Activated effector memory CD4-positive, alpha-beta T cell treated with anti-CD3 and anti-CD28 coated beads, Interleukin-2, amount 50 U/mL, for 16 hours (primary cell): Measurements from ENCODE around the gene WWOX.

Source experiments
- DNase-seq: peaks from one replicate; pipeline ENCODE4 v3.0.0-alpha.2; 2020

The WWOX gene

DNA sequence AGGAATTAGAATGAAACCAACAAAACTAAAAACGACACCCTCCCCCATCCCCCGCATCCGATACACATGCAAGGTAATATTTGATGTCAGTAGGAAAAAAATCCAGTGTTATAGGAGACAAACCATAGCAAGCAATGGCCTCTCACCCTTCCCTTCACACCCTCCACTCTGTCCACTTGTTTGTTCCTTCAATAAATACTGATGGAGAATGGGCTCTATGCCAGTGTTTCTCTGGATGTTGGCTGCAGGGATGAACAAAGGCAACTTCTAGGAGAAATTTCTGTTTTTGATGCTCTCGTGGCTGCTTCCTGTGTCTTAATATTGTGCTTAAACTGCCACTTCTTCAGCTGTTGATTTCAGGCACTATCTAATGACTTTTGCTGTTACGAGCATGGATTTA lies 98.8 kb downstream of the WWOX start:
- DNase-seq, result no peak

DNA sequence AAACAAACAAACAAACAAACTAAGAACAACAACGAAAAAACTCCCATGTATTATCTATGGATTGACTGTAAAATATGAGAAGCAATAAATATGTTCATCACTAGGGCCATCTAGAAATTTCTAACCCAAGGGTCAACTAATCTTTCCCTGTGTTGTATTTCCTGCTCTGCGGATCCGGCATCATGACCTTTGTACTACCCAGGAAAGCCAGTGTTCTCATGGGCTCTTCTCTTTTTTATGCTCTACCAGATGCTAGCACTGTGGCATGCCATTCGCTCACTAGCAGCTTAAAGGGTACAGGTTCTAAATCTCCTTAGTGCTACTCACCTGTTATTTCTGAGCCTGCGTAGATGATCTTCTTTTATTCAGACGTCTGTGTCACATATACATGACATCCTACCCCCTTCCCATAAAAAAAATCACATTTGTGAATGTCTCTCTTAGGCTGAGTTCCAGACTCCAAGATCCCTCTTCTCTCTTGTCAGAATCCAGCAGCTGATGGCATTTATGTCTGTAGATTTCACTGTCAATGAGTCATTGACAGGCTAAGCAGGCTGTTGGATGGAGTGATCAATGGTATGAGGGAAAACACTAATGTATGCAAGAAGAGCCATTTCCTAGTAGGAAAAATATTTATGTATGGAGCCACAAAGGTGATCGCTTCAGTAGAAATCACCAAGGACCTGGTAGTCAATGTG lies 100.0 kb downstream of the WWOX start:
- no peak for DNase-seq

DNA sequence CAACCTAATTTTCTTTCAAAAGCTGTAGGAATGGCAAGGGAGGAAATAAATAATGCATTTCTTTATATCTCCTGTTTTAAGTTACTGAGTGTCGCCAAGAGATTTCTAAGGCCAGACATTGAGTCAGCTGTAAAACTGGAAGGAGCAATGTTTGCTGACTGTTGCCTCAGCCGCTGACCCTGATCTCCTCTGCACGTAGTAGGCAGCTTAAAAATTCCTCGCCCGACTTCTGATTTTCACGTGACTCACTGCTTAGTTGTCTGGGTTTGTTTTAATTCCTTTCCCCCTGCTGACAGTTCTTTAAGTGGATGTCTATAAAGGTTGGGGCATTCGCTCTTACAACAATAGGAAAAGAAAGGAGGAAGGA lies 100.6 kb downstream of the WWOX start:
- DNase-seq, result no peak

DNA sequence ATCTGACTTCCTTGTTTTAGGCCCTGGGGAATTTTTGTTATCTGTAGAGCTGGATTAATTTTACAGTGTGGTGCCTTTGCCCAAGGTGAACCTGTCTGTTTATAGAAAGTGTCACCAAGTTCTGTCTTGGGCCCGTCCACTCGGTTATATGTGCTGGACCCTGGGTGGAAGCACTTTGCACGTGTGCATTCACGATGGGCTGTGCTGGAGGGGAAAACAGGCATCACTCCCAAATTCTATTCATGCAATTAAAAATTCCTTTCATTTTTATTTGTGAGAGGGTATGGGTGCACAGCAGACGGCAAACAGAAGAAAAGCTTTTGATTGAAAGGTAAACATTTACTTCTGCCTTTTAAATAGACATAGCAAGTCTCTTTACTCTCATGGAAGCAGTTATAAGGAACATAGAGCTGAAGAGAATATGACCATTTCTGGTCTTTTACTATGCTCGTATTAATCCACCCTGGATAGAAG lies 101.2 kb downstream of the WWOX start:
- no peak for DNase-seq

DNA sequence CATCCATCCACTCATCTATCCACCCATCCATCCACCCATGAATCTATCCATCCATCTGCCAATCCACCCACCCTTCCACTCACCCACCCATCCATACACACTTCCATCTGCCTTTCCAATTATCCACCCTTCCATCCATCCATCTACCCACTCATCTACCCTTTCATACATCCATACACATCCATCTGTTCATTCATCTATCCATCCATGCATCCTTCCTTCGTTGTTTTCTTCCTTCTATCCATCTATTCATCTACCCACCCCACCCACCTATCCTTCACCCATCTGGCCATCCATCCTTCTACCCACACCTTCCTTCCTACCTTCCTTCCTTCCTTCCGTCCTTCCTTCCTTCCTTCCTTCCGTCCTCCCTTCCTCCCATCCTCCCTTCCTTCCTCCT lies 106.1 kb downstream of the WWOX start:
- DNase-seq, result no peak

DNA sequence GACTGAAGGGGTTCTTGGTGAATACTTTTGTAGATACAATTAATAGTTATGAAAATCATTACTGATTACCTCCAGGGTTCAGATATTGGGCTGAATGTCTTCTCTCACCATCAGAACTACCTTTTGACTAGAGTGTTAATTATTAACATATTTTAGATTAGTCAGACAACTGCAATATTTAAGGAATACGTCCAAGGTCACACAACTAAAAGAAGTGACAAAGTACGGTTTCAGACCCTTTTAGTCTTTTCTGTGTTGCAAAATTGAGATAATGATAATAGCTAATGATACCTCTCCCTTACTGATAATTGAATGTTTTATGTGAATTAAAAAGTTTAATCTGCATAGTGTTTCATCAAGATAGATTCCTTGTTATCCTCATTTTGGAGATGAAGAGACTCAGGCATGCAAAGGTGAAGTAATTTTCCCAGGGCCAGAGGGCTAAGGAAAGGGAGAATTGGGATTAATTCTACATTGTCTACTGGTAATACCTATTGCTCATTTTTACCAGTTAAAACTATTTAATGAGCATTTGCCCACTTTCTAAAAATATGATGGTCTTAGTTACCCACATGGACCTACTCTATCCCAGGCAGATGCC lies 107.3 kb downstream of the WWOX start:
- DNase-seq, result no peak

DNA sequence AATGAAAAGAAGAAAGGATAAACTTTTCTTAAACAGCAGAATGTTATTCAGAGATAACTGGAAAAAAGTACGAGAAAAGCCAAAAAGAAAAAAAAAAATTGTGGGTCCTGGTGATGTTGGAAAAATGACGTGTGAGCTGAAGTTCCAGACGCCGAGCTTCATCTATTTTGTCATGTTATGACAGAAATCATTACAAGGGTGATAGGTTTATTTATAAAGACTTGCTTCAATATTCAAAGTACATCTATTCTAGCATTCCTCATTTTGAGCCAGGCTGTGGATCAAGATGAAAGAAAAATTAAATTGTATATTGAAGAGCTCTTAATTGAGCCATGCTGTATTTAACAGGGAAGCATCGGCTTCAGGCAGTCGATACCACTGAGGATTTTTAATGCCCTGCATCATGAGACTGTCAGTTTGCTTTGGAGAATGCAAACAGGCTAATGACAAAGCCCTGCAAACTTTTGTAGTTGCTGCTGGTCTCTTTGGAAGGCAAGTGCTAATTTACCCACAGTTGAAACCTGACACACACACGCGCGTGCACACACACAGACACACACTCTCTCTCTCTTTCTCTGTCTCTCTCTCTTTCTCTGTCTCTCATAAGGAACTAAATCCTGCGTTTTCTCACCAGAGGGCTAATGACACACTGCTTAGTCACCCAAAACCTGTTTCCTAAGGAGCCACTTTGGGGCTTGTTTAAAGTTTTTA lies 110.7 kb downstream of the WWOX start:
- no peak for DNase-seq

DNA sequence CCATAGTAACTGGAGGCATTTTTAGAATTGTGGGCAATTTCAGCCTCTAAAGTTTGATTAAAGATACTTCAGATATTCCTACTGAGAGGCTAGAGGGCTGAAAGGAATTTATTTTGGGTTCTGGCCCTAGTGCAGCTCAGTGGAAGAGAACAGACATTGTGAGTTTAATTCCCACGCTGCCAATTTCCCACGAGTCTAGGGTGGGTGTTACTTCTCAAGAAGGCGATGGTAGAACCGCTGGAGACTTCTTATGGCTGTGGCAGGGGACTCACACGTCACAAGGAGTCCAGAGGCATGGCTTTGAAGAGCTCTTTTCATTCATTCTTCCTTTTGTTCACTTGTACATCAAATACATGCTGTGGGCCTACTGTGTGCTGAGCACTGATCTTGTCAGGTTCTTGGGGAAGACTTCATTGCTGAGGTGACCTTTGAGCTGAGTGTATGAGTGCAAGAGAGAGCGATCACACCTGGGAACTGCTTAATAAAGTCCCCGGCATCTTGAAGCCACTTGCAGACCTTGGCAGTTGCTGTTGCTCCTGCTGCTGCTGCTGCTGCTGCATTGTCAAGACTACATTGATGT lies 111.7 kb downstream of the WWOX start:
- DNase-seq, result no peak

DNA sequence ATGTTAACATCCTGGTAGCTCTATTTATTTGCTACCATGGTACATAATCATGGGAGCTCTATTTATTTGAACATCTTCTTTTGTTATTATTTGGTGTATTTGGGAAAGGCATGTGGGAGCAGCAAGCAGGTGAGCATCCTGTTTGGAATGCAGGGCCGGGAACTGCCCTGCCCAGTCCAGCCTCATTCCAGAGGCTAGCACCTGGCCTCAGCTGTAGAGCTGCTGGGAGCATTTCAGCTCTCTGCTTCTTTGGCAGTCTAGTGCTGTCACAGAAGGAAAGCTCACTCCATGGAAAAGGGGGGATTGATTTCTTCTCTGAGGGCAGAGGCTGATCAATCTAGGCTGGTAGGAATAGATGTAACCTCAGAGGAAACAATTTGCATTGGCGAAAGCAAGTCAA lies 112.5 kb downstream of the WWOX start:
- DNase-seq, result no peak

DNA sequence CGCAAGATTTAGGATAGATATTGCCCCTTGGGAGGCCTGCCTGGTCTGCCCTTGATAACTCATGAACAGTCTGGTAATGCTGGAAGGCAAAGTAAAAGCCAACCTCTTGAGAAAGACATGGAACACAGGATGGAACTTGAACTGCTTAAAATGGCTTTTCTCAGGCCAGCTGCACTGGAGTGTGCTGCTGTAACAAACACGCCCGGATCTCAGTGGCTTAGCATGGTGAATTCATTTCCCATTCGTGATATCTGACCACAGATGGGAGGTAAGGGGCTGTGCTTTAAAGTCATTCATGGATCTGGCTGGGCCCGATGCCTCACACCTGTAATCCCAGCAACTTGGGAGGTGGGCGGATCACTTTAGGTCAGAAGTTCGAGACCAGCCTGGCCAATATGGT lies 113.2 kb downstream of the WWOX start:
- DNase-seq, result no peak

DNA sequence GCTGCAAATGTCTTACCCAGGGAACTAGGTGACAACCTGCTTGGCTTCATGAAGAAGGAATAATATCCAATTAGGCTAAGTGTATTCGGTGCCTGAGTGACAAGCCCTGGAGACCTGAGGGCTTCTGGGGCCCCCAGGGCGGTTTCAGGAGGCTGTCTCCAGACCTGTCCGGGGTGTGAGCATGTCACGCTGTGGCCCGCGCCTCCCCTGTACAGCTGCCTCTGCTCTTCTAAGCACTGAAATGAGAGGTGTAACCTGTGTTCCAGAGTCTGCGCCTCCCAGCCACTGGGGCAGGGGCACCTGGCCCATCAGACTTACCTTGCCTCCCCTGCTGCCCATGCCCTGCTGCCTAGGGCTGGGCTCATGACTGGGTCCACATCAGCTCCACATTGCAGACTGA lies 114.3 kb downstream of the WWOX start:
- no peak for DNase-seq

DNA sequence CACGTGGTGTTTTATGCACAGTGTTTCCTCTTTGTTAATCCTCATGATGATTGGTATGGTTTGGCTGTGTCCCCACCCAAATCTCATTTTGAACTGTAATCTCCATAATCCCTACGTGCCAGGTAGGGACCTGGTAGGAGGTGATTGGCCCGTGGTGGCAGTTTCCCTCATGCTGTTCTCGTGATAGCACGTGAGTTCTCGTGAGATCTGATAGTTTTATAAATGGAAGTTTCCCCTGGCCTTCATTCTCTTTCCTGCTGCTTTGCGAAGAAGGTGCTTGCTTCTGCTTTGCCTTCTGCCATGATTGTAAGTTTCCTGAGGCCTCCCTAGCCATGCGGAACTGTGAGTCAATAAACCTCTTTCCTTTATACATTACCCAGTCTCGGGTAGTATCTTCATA lies 115.8 kb downstream of the WWOX start:
- no peak for DNase-seq

DNA sequence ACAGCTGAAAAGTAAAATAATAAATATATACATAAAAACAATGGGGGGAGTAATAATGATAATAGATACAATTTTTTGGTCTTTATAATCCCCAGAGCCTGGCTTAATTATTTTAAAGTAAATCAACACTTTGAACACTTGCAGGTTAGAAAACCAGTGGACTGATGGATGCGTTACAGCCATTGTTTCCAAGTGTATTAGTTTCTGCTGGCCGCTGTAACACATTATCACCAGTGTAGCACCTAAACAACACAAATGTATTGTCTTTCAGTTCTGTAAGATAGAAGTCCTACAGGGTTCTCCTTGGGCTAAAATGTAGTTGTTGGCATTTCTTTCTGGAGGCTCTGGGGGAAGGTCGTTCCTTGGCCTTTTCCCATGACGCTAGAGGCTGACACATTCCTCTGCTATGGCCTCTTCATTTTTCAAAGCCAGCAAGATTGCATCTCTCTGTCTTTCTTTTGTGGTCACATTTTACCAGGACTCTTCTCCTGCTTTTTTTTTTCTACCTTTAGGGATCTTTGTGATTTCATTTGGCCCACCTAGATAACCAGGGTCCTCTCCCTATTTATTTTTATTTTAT lies 116.8 kb downstream of the WWOX start:
- no peak for DNase-seq

DNA sequence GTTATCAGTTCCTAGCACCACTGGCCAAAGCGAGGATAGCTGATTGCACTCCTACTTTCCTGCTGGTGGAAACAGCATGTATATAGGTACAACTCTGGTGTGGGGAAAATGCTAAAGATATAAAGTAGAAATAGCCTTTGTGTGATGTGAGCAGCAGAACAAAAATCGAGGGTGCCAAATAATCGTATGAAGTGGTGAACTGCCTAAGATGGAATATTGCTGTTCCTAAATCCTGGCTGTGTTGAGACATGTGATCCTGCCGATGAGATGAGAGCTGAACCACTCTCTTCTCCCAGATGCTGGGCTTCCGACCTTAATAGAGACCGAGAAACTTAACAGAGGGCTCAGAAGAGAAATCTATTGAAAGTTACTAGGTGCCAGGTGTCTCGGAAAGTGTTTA lies 117.8 kb downstream of the WWOX start:
- no peak for DNase-seq

DNA sequence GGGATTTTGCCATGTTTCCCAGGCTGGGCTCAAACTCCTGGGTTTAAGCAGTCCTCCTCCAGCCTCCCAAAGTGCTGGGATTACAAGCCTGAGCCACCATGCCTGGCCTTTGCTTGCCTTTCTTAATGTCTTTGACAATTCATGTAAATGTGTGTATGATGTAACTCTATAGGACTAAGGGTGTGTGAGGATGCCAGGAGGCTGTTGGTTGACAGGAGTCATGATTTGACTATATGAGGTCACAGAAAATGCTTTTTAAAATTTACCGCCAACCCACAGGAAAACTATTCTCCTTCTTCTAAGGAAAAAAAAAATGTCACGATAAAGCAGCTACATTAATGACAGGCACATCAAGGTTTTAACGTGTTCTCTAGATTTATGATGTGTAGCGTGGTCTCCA lies 118.8 kb downstream of the WWOX start:
- no peak for DNase-seq

DNA sequence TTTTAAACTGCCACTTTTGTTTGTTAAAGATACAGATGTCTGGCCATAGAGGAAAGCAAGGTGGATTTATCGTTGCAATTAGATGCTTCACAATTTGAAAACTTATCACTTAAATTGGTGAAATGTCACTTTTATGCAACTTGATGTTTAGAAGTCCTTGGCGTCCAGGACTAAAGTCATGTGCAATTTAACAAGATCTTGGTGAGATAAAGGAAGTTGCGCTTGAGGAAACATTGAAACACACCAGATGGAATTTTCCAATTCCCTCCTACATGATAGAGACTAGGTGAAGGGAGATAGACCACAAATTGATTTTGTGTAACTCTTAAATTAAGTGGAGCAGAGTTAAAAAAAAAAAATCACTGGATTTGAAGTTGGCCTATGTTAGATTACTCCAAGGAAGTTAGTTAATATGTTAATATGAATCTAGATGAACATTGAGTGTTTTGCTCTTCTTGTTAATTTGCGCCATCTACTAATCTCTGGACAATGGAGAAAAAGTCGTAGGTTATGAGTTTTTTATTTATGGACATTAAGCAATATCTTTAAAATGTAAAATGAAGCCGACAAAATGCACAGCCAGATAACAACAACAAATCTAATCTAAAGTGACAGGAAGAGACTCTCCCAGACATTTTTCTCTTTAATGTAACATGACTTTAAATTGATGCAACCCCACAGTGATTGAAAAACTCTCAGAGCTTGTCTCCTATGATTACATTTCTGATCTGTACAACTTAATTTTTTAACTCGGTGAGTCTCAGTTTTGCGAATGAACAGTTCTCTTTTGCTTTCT lies 119.6 kb downstream of the WWOX start:
- DNase-seq, result no peak

DNA sequence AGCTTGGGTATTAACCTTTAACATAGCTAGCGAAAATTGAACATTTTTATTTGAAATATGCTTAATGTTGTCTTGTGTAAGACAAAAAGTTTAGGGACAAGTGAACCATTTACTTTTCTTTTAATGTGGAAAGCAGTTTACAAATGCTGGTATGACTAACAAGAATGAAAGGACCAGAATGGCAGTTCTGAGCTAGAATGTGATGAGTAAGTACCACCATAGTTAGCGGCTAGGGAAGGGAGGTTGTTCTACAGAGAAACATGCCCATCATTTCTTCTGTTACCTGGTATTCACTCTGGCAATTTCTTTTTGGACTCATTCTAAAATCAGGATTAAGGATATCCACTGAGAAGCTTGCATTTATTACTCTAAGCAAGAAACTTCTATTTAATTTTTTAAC lies 121.1 kb downstream of the WWOX start:
- no peak for DNase-seq

DNA sequence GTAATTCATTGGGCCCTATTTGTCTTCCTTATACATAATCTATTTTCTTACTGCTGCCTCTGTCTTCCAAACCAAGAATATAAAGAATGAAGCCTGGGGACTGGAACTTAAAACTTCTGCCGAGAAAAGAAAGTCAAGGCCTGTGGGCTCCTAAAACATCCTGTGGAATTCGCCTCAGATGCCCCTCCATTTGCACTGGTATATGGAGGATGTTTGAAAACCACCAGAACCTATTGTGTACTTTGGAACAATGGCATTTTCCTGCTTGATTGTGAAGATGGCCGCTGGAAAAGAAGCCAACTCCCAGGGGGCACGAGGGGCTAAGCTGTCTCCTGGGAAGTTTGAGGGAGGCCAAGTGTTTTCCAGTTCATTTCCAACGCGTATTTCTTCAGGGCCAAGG lies 122.4 kb downstream of the WWOX start:
- no peak for DNase-seq

DNA sequence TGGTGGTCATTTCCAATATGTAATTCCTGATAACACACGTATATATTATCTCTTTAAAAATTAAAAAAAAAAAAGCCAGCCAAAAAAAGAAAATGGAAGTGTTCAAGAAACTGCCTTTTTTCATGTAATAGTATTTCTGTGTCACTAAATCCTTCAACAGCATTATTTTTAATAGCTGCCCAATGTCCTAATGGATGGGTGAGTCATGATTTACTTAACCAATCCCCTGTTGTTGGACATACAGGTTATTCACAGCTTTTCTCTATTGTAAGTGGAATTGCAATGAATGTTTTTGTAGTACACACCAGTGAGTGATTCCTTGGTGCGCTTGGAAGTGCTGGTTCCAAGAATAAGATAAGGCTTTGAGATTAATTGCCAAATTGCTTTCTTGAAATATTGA lies 124.9 kb downstream of the WWOX start:
- no peak for DNase-seq

DNA sequence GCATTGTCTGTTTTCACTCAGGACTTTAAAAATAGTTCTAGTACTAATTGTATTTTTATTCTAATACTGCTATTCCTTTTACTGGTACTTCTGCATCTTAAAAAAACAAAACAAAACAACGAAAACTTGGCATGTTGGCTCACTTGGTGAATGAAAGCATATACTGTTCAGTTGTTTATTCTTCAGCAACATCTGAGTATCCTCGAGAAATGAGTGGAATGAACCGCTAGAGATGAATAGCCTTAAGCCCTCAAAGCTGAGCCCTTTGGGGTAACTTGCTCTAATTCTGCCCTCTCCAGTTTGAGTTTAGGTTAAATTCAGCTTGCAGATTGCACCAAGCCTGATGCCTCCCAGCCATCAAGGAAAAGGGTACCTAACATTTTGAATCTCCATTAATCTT lies 126.5 kb downstream of the WWOX start:
- no peak for DNase-seq

DNA sequence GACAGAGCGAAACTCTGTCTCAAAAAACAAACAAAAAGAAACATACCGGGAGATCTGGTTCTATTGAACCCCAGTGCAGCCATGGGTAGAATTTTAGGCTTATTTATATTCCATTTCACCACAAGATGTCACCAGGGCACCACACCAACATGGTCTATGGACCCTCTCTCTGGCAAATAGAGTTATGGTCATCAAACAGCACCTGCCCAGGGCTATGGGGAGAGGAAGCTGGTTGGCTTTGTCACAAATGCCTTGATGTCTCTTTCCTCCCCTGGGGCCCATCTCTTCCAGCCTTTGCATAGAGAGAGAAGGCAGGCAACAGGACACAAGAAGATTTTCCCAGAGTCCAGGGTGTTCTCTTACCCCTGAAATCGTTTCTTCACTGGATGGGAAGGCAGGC lies 128.4 kb downstream of the WWOX start:
- no peak for DNase-seq

DNA sequence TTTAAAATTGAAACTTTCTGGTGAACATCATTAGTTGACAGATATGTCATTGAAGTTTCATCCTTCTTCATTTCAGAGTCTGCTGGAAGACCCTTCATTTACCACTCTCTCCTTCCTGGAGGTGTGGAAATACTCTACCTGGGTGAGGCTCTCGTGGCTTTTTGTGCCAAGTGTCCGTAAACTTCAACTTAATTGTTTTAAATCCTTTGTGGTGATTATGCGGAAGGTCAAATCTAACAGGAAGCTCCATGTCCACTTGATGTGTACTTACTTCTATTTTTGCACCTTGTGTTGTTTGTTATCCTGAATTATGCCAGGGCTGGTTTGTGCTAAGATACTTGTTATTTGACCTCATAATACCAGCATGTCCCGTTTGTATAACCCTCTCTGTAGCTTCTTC lies 129.2 kb downstream of the WWOX start:
- no peak for DNase-seq

DNA sequence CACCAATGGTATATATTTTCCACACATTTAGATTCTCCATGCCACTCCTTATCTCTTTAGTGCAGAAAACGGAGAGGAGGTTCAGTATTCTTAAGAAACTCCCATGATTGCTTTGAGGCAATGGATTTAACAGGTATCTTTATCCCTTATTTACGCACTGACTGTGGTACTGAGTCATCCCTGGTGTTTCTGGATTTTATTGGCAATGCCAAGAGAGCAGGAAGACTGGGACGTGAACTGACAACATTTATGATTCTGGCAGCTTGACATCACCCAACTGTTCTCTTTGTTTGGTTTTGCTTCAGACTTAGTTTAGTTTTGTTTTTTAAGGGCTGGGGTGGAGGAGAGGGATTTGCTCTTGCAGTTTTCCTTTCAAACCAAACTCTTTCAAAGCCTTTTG lies 131.4 kb downstream of the WWOX start:
- no peak for DNase-seq
